Esophagus muscularis mucosa (tissue), 4 donors: ENCODE results near the gene NANP. TPM values are rescaled to one million over a fixed set of nuclear protein-coding genes. Genes with fewer than 3 reads are reported as not detected.
A peak's percentile ranks its signal among the peaks of the same experiment; 100 is the strongest.

Experiments used
- DNase-seq: peaks from one replicate; pipeline ENCODE4 v3.0.0-alpha.2; 2017; ENCODE audit errors: extremely low spot score
- H3K27ac ChIP-seq, 4 donors: fragments of 200-600 bp; sonication (generic); replicated peaks in 1 of 4; 1 replicate in 3 of 4; 2 replicates in 1 of 4; pipeline ENCODE4 v1.5.1; 2016 to 2019; ENCODE audit warnings: mild to moderate bottlenecking in 1 of 4
- H3K27me3 ChIP-seq, 4 donors: fragments of 200-600 bp; sonication (generic); one replicate each; pipeline versions ENCODE4 v1.5.1 to v1.6.0; 2016 to 2019
- H3K36me3 ChIP-seq, 4 donors: fragments of 200-600 bp; sonication (generic); one replicate each; pipeline ENCODE4 v1.5.1; 2016 to 2019
- H3K4me1 ChIP-seq, 4 donors: fragments of 200-600 bp; sonication (generic); one replicate each; pipeline ENCODE4 v1.5.1; 2016 to 2019
- H3K4me3 ChIP-seq, 4 donors: fragments of 200-600 bp; sonication (generic); 1 replicate in 2 of 4; 2 replicates in 2 of 4; pipeline ENCODE4 v1.5.1; 2016 to 2019; ENCODE audit warnings: mild to moderate bottlenecking in 4 of 4, moderate library complexity in 1 of 4
- H3K9me3 ChIP-seq, 4 donors: fragments of 200-600 bp; sonication (generic); 1 replicate in 3 of 4; 2 replicates in 1 of 4; pipeline ENCODE4 v1.5.1; 2016 to 2019
- CTCF ChIP-seq, 3 experiments: fragments of 200-600 bp in 2 of 3; fragments of 450-650 bp in 1 of 3; sonication (generic) in 2 of 3; IDR thresholded peaks; one replicate each; pipeline ENCODE4 v1.5.1; 2017 to 2019; ENCODE audit warnings: antibody characterized with exemption in 3 of 3, mild to moderate bottlenecking in 2 of 3, moderate library complexity in 1 of 3
- EP300 ChIP-seq: sonication (generic); formaldehyde crosslinking; IDR thresholded peaks from one replicate; pipeline ENCODE4 v1.6.1; 2017; ENCODE audit warnings: antibody characterized with exemption
- POLR2A ChIP-seq: fragments of 450-650 bp; IDR thresholded peaks from one replicate; pipeline ENCODE4 v1.6.1; 2017; ENCODE audit warnings: antibody characterized with exemption, moderate library complexity, mild to moderate bottlenecking, low read depth
- POLR2AphosphoS5 ChIP-seq, 2 donors: sonication (generic); formaldehyde crosslinking; IDR thresholded peaks; one replicate each; pipeline ENCODE4 v1.6.1; 2017; ENCODE audit warnings: antibody characterized with exemption in 2 of 2
- WGBS: methylation state at CpG from one replicate; pipeline ENCODE4 v1.1.5; 2018; 5-methylcytosine and 5-hydroxymethylcytosine counted together
- intact Hi-C: fragments of 100-400 bp; cut with DNase I; formaldehyde crosslinking; loops from one replicate; pipeline ENCODE4 v1.15.1; 2023
- total RNA-seq, 4 donors: library from RNA; depleted of rRNA; stranded (reverse); fragments of >200 nt; gene quantifications; one replicate each; pipeline versions ENCODE4 v1.1.0 to v1.2.1, GENCODE V29; 2016

NANP gene
- total RNA-seq, 4 donors from 2014 or later = 2.1 to 6.0 (median 4.4) TPM

GRCh38 chr20:25623225-25623735, 534 bp downstream of the NANP start:
- Histone ChIP-seq H3K4me1 (peaks cover 14 to 26% (median 21%) of the 10 kb centered on the region in 4 donors), H3K9me3 (no peaks in the 10 kb centered on the region), H3K4me3 (peak overlapping the region; percentile 79 to 98 (median 94)), H3K27ac (peak overlapping the region; percentile 92 to 98 (median 94)), H3K36me3 (no peaks in the 10 kb centered on the region), H3K27me3 (peaks cover 0 to 7% (median 0%) of the 10 kb centered on the region in 4 donors)
- intact Hi-C loops = loop anchor here (2.0 to 10.0 kb wide), 3 partner anchors 36 to 78 kb away; partner anchors contain the start of genes NINL and ZNF337
- TF ChIP-seq POLR2AphosphoS5 (IDR thresholded peaks at IDR 0.05) (no peak), EP300 (no peak), POLR2A (no peak), CTCF (IDR thresholded peaks at IDR 0.05) (peak in 1 of 3 experiments; percentile 12)
- WGBS = 0% methylated on average over 18 of the region's 45 CpGs
- no peak for DNase-seq

DNA sequence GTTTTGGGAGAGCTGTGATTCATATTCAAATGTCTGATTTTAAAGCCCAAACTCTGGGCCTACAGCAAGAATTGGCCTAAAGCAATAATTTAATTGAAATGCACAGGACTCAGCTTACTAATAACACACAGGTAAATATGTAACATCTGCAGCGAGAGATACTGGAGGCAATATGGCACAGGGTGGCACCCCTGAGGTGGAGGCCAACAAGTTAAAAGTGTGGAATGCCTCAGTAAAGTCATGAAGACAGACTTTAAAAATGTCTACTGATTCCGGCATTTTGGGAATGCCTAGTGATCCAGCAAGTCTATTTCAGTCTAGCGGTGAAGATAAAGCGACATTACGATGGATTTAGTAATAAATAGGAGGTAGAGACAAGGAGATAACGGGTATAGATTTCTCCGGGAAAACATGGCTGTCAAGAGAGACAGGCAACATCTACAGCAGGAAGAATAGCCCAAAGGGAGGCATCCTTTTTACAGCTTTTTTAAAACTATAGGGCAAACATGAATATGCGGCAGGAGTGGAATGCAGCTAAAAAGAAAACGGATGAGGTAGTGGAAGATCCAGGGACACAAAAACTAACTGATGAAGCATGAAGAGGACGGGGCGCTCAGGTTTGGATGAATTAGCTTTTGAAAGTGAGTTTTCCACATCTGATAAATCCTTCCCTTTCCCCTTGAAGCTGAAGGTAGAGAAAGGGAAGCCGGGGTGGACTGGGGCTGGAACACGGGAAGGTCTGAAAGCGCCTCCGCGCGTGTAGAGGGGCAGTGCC, 1.2 kb downstream of the NANP start:
- no peak for DNase-seq
- intact Hi-C loops = loop anchor here (2.0 to 10.0 kb wide), 3 partner anchors 35 to 78 kb away; partner anchors contain the start of genes NINL and ZNF337
- H3K27ac ChIP-seq = peak overlapping the region; percentile 92 to 98 (median 94)

GRCh38 chr20:25622049-25622448, 1.8 kb downstream of the NANP start:
- TF ChIP-seq POLR2AphosphoS5 (IDR thresholded peaks at IDR 0.05) = no peak
- no peak for TF ChIP-seq CTCF (IDR thresholded peaks at IDR 0.05)
- TF ChIP-seq POLR2A = no peak
- no peak for TF ChIP-seq EP300
- H3K9me3 ChIP-seq = no peaks in the 10 kb centered on the region
- no peak for DNase-seq
- H3K4me1 ChIP-seq = peaks cover 14 to 26% (median 21%) of the 10 kb centered on the region in 4 donors
- intact Hi-C loops = loop anchor here (2.0 to 10.0 kb wide), 3 partner anchors 35 to 77 kb away; partner anchors contain the start of genes NINL and ZNF337
- no peak overlapping the region for H3K27ac ChIP-seq
- H3K36me3 ChIP-seq = no peaks in the 10 kb centered on the region
- 89% methylated on average over 6 of the region's 6 CpGs for WGBS
- no peak overlapping the region for H3K4me3 ChIP-seq
- H3K27me3 ChIP-seq = peaks cover 0 to 7% (median 0%) of the 10 kb centered on the region in 4 donors

More for the DNA sequence above, 1.2 kb downstream of the NANP start:
- Histone ChIP-seq H3K36me3 (no peaks in the 10 kb centered on the region), H3K4me1 (peaks cover 14 to 26% (median 21%) of the 10 kb centered on the region in 4 donors), H3K4me3 (peak overlapping the region; percentile 79 to 98 (median 94)), H3K9me3 (no peaks in the 10 kb centered on the region), H3K27me3 (peaks cover 0 to 7% (median 0%) of the 10 kb centered on the region in 4 donors)
- 36% methylated on average over 17 of the region's 17 CpGs for WGBS
- TF ChIP-seq EP300 (no peak), POLR2A (no peak), CTCF (IDR thresholded peaks at IDR 0.05) (no peak), POLR2AphosphoS5 (IDR thresholded peaks at IDR 0.05) (no peak)

- Histone ChIP-seq H3K27me3 (peaks cover 0 to 7% (median 0%) of the 10 kb centered on the region in 4 donors), H3K9me3 (no peaks in the 10 kb centered on the region), H3K4me3 (no peak overlapping the region), H3K4me1 (peaks cover 11 to 20% (median 15%) of the 10 kb centered on the region in 4 donors), H3K36me3 (peaks cover 4 to 17% (median 13%) of the 10 kb centered on the region in 4 donors), H3K27ac (no peak overlapping the region)
- no peak for TF ChIP-seq EP300
- WGBS = 90% methylated on average over 3 of the region's 3 CpGs
- no peak for DNase-seq
- intact Hi-C loops = no loop called here
These were observed 4.3 kb downstream of the NANP start for GRCh38 chr20:25619514-25619913.

DNA sequence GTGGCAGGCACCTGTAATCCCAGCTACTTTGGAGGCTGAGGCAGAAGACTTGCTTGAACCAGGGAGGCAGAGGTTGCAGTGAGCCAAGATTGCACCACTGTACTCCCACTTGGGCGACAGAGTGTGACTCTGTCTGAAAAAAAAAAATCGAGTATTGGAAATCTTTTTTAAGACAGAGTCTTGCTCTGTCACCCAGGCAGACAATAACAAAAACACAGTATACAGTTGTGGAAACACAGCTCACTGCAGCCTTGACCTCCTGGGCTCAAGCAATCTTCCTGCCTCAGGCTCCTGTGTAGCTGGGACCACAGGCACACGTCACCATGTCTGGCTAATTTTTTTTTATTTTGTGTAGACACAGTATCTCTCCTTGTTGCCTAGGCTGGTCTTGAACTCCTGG, 15.0 kb downstream of the NANP start:
- WGBS = 89% methylated on average over 3 of the region's 3 CpGs
- TF ChIP-seq POLR2A = no peak
- no peak for TF ChIP-seq CTCF (IDR thresholded peaks at IDR 0.05)
- no peak for TF ChIP-seq EP300
- TF ChIP-seq POLR2AphosphoS5 (IDR thresholded peaks at IDR 0.05) = no peak
- no peak for DNase-seq
- intact Hi-C loops = no loop called here
- H3K27ac ChIP-seq = no peak overlapping the region
- no peak overlapping the region for H3K4me3 ChIP-seq
- peaks cover 0 to 15% (median 6%) of the 10 kb centered on the region in 4 donors for H3K36me3 ChIP-seq
- no peaks in the 10 kb centered on the region for H3K27me3 ChIP-seq
- H3K9me3 ChIP-seq = no peaks in the 10 kb centered on the region
- no peaks in the 10 kb centered on the region for H3K4me1 ChIP-seq
